NCI-H2196 (cell line): ENCODE data around the gene TTC22.
"Not testable (repeated sequence)": the region's sequence is repeated elsewhere in the genome, so short reads cannot be mapped to it uniquely, and the experiment has no call there.

Experiments used
- DNase-seq: peaks from one replicate; lab custom pipeline; 2025; ENCODE audit not compliant: unreplicated experiment; lab: John Stamatoyannopoulos, UW

The TTC22 gene

GRCh38 chr1:54786778-54787177 lies 14.3 kb downstream of the TTC22 start:
- no peak for DNase-seq

GRCh38 chr1:54784066-54784465 lies 17.1 kb downstream of the TTC22 start:
- no peak for DNase-seq

GRCh38 chr1:54782588-54782987 lies 18.5 kb downstream of the TTC22 start:
- DNase-seq = no peak

GRCh38 chr1:54782156-54782555 lies 19.0 kb downstream of the TTC22 start:
- DNase-seq = no peak

- no peak for DNase-seq
These were observed 19.9 kb downstream of the TTC22 start for GRCh38 chr1:54781023-54781723.

- DNase-seq = no peak
These were observed 23.7 kb downstream of the TTC22 start for GRCh38 chr1:54777431-54777830.

GRCh38 chr1:54777011-54777410 lies 24.1 kb downstream of the TTC22 start:
- no peak for DNase-seq

GRCh38 chr1:54775828-54776721 lies 25.0 kb downstream of the TTC22 start:
- not testable (repeated sequence) for DNase-seq

- no peak for DNase-seq
These were observed 26.2 kb downstream of the TTC22 start for GRCh38 chr1:54774820-54775498.

- no peak for DNase-seq
These were observed 28.2 kb downstream of the TTC22 start for GRCh38 chr1:54772951-54773350.

- no peak for DNase-seq
These were observed 33.0 kb downstream of the TTC22 start for GRCh38 chr1:54768093-54768492.

- no peak for DNase-seq
These were observed 33.6 kb downstream of the TTC22 start for GRCh38 chr1:54767526-54767925.

- DNase-seq = no peak
These were observed 34.4 kb downstream of the TTC22 start for GRCh38 chr1:54766726-54767125.

GRCh38 chr1:54764922-54765561 lies 36.1 kb downstream of the TTC22 start:
- DNase-seq = no peak

GRCh38 chr1:54764133-54764921 lies 36.8 kb downstream of the TTC22 start, which contains the start of gene PARS2:
Gene PARS2 (minus strand): TSS chr1:54764523. CDS start chr1:54759161, 5,362 bp downstream.
- DNase-seq = peak; percentile 99

GRCh38 chr1:54763816-54764132 lies 37.3 kb downstream of the TTC22 start:
- no peak for DNase-seq

GRCh38 chr1:54758678-54759348 lies 42.3 kb downstream of the TTC22 start:
- DNase-seq = no peak

GRCh38 chr1:54757833-54758232 lies 43.3 kb downstream of the TTC22 start:
- no peak for DNase-seq

- no peak for DNase-seq
These were observed 46.4 kb downstream of the TTC22 start for GRCh38 chr1:54754486-54755285.
